Activated CD8-positive, alpha-beta memory T cell treated with anti-CD3 and anti-CD28 coated beads for 36 hours (primary cell): ENCODE measurements around the gene SLC16A7. TPM values are rescaled to one million over a fixed set of nuclear protein-coding genes. Genes with fewer than 3 reads are reported as not detected.

Experiments
- CTCF ChIA-PET: fragments of 350-600 bp; sonication (Branson Sonifier 250); formaldehyde crosslinking; loops from one replicate; lab custom pipeline; 2021; ENCODE audit warnings: antibody characterized with exemption; lab: Charles Lee
- POLR2A ChIA-PET: fragments of 350-600 bp; sonication (Branson Sonifier 250); formaldehyde crosslinking; loops from one replicate; lab custom pipeline; 2021; ENCODE audit warnings: antibody characterized with exemption; lab: Charles Lee
- total RNA-seq, 2 experiments: library from RNA; stranded (reverse); gene quantifications; one replicate each; pipeline ENCODE4 v1.2.3, GENCODE V29; 2021

The SLC16A7 gene
- total RNA-seq, 2 experiments from 2014 or later, result 32.0 to 35.5 TPM

GRCh38 chr12:59615392-59616165, 19.8 kb downstream of the SLC16A7 start:
- CTCF ChIA-PET, result no interaction called here
- POLR2A ChIA-PET, result no interaction called here

GRCh38 chr12:59619461-59620240, 23.8 kb downstream of the SLC16A7 start:
- ChIA-PET CTCF (no interaction called here), POLR2A (no interaction called here)

- CTCF ChIA-PET, result no interaction called here
Measured at GRCh38 chr12:59620326-59620725, 24.5 kb downstream of the SLC16A7 start.

GRCh38 chr12:59624732-59625460, 29.1 kb downstream of the SLC16A7 start:
- CTCF ChIA-PET, result no interaction called here
- POLR2A ChIA-PET, result no interaction called here

More at GRCh38 chr12:59620326-59620725, 24.5 kb downstream of the SLC16A7 start:
- POLR2A ChIA-PET, result no interaction called here

GRCh38 chr12:59626382-59626781, 30.6 kb downstream of the SLC16A7 start:
- CTCF ChIA-PET, result no interaction called here
- POLR2A ChIA-PET, result no interaction called here

- ChIA-PET CTCF (interaction anchor here (1.0 kb wide), 1 partner anchor 24 kb away, joined by 3 read pairs; no protein-coding TSS in a partner anchor), POLR2A (interaction anchor here (0.6 kb wide), 1 partner anchor 30 kb away, joined by 4 read pairs; no protein-coding TSS in a partner anchor)
Measured at GRCh38 chr12:59627582-59627981, 31.8 kb downstream of the SLC16A7 start.

- CTCF ChIA-PET, result interaction anchor here (0.7 kb wide), 1 partner anchor 28 kb away, joined by 3 read pairs; no protein-coding TSS in a partner anchor
- POLR2A ChIA-PET, result interaction anchor here (1.9 kb wide), 1 partner anchor 34 kb away, joined by 7 read pairs; the partner anchor contains the start of gene SLC16A7
Measured at GRCh38 chr12:59629890-59630289, 34.1 kb downstream of the SLC16A7 start.

- ChIA-PET POLR2A (no interaction called here), CTCF (no interaction called here)
Measured at GRCh38 chr12:59632408-59632807, 36.6 kb downstream of the SLC16A7 start.

- POLR2A ChIA-PET, result no interaction called here
Measured at GRCh38 chr12:59634254-59634653, 38.4 kb downstream of the SLC16A7 start.

GRCh38 chr12:59636945-59637691, 41.3 kb downstream of the SLC16A7 start:
- CTCF ChIA-PET, result interaction anchor here (1.7 kb wide), 1 partner anchor 18 kb away, joined by 3 read pairs; no protein-coding TSS in a partner anchor
- POLR2A ChIA-PET, result interaction anchor here (1.3 kb wide), 1 partner anchor 40 kb away, joined by 4 read pairs; no protein-coding TSS in a partner anchor

More at GRCh38 chr12:59634254-59634653, 38.4 kb downstream of the SLC16A7 start:
- CTCF ChIA-PET, result no interaction called here

- ChIA-PET POLR2A (interaction anchor here (1.3 kb wide), 1 partner anchor 40 kb away, joined by 4 read pairs; no protein-coding TSS in a partner anchor), CTCF (interaction anchor here (1.7 kb wide), 1 partner anchor 17 kb away, joined by 3 read pairs; no protein-coding TSS in a partner anchor)
Measured at GRCh38 chr12:59637692-59638070, 41.9 kb downstream of the SLC16A7 start.

GRCh38 chr12:59643550-59643949, 47.7 kb downstream of the SLC16A7 start:
- CTCF ChIA-PET, result no interaction called here

GRCh38 chr12:59645242-59645641, 49.4 kb downstream of the SLC16A7 start:
- CTCF ChIA-PET, result no interaction called here

More at GRCh38 chr12:59643550-59643949, 47.7 kb downstream of the SLC16A7 start:
- POLR2A ChIA-PET, result no interaction called here

GRCh38 chr12:59646636-59647035, 50.8 kb downstream of the SLC16A7 start:
- ChIA-PET CTCF (no interaction called here), POLR2A (no interaction called here)

More at GRCh38 chr12:59645242-59645641, 49.4 kb downstream of the SLC16A7 start:
- POLR2A ChIA-PET, result no interaction called here

GRCh38 chr12:59649203-59649602, 53.4 kb downstream of the SLC16A7 start:
- POLR2A ChIA-PET, result no interaction called here
- CTCF ChIA-PET, result interaction anchor here (0.7 kb wide), 1 partner anchor 11 kb away, joined by 3 read pairs; no protein-coding TSS in a partner anchor

- ChIA-PET POLR2A (no interaction called here), CTCF (no interaction called here)
Measured at GRCh38 chr12:59650588-59651228, 54.9 kb downstream of the SLC16A7 start.

- CTCF ChIA-PET, result no interaction called here
Measured at GRCh38 chr12:59651229-59651920, 55.5 kb downstream of the SLC16A7 start.

More at GRCh38 chr12:59651229-59651920, 55.5 kb downstream of the SLC16A7 start:
- POLR2A ChIA-PET, result no interaction called here
